Left lobe of liver (tissue), 2 donors: ENCODE data around the gene PCDHA12. TPM values are rescaled to one million over a fixed set of nuclear protein-coding genes. Genes with fewer than 3 reads are reported as not detected.
"Not testable (repeated sequence)": the region's sequence is repeated elsewhere in the genome, so short reads cannot be mapped to it uniquely, and the experiment has no call there.

ENCODE experiments used
- ATAC-seq: fragments of 200-7000 bp; cut with Tn5 transposase; one replicate; pipeline ENCODE4 v1.9.1; 2020; ENCODE audit warnings: mild to moderate bottlenecking, moderate library complexity
- DNase-seq: peaks from one replicate; pipeline ENCODE4 v3.0.0-alpha.2; 2020; ENCODE audit warnings: low spot score
- total RNA-seq: library from RNA; stranded (reverse); gene quantifications from one replicate; pipeline ENCODE4 v1.2.1, GENCODE V29; 2021
- donor health status: DM: no; HTN: no; CAD: no; lungs with moderate emphysema.
- donor health status: DM: no; HTN: yes; CAD: no.

PCDHA12 gene
- total RNA-seq, 1 donor from 2014 or later, result 0.08 TPM

DNA sequence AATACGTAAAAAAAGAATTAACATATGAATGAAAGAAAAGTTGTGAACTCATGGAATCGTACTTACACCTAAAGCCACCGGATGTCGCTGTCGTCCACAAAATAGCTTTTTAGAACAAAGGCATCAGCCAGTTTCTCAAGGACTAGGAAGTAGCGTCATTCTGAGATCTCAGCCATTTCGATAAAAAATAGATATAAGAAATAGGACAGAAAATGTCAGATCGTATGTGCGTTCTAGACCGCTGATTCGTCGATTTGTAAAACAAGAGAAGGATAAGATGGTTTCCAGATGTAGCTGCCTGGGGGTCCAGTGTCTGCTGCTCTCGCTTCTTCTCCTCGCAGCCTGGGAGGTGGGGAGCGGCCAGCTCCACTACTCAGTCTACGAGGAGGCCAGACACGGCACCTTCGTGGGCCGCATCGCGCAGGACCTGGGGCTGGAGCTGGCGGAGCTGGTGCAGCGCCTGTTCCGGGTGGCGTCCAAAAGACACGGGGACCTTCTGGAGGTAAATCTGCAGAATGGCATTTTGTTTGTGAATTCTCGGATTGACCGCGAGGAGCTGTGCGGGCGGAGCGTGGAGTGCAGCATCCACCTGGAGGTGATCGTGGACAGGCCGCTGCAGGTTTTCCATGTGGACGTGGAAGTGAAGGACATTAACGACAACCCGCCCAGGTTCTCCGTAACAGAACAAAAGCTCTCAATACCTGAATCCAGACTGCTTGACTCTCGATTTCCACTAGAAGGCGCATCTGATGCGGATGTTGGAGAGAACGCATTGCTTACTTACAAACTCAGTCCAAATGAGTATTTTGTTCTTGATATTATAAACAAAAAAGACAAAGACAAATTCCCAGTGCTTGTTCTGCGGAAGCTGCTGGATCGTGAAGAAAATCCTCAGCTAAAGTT, 19.1 kb upstream of the PCDHA12 start, which contains the start of gene PCDHA10:
Gene PCDHA10 (plus strand): TSS at position 126 of the 903 bp plus-strand sequence. CDS start 152 bp downstream, at position 278.
- DNase-seq (no peak), ATAC-seq (no peak)

DNA sequence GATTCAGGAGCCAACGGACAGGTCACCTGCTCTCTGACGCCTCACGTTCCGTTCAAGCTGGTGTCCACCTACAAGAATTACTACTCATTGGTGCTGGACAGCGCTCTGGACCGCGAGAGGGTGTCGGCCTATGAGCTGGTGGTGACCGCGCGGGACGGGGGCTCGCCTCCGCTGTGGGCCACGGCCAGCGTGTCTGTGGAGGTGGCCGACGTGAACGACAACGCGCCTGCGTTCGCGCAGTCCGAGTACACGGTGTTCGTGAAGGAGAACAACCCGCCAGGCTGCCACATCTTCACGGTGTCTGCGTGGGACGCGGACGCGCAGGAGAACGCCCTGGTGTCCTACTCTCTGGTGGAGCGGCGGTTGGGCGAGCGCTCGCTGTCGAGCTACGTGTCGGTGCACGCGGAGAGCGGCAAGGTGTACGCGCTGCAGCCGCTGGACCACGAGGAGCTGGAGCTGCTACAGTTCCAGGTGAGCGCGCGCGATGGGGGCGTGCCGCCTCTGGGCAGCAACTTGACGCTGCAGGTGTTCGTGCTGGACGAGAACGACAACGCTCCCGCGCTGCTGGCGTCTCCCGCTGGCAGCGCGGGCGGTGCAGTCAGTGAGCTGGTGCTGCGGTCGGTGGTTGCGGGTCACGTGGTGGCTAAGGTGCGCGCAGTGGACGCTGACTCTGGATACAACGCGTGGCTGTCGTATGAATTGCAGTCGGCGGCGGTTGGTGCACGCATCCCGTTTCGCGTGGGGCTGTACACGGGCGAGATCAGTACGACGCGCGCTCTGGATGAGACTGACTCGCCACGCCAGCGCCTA, 17.7 kb upstream of the PCDHA12 start:
- DNase-seq, result no peak
- ATAC-seq, result no peak

DNA sequence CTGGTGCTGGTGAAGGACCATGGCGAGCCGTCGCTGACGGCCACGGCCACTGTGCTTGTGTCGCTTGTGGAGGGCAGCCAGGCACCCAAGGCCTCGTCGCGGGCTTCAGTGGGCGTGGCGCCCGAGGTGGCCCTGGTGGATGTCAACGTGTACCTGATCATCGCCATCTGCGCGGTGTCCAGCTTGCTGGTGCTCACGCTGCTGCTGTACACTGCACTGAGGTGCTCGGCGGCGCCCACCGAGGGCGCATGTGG, 17.2 kb upstream of the PCDHA12 start:
- no peak for ATAC-seq
- no peak for DNase-seq

DNA sequence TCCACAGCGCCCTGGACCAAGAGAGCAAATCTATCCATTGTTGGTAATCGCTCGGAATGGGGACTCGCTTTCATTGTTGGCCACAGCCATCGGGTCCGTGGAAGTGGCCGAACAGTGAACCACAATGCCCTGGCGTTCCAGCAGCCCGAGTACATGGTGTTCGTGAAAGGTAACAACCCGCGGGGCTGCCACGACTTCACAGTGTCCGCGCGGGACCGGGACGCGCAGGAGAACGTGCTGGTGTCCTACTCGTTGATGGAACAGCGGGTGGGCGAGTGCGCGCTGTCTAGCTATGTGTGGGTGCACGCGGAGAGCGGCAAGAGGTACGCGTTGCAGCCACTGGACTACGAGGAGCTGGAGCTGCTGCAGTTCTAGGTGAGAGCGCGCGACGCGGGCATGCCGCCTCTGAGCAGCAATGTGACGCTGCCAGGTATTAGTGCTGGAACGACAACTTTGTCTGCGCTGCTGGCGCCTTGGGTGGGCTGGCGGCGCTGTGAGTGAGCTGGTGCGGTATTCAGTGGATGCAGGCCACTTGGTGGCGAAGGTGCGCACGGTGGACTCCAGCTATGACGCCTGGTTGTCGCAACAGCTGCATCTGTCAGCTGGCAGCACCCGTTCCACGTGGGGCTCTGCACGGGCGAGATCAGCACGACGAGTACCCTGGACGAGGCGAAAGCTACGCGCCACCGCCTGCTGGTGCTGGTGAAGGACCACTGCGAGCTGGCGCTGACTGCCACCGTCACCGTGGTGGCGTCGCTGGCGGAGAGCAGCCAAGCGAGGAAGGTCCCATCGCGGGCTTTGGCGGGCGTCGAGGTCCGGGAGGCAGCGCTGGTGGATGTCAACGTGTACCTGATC, 12.4 kb upstream of the PCDHA12 start:
- no peak for ATAC-seq
- DNase-seq, result no peak

DNA sequence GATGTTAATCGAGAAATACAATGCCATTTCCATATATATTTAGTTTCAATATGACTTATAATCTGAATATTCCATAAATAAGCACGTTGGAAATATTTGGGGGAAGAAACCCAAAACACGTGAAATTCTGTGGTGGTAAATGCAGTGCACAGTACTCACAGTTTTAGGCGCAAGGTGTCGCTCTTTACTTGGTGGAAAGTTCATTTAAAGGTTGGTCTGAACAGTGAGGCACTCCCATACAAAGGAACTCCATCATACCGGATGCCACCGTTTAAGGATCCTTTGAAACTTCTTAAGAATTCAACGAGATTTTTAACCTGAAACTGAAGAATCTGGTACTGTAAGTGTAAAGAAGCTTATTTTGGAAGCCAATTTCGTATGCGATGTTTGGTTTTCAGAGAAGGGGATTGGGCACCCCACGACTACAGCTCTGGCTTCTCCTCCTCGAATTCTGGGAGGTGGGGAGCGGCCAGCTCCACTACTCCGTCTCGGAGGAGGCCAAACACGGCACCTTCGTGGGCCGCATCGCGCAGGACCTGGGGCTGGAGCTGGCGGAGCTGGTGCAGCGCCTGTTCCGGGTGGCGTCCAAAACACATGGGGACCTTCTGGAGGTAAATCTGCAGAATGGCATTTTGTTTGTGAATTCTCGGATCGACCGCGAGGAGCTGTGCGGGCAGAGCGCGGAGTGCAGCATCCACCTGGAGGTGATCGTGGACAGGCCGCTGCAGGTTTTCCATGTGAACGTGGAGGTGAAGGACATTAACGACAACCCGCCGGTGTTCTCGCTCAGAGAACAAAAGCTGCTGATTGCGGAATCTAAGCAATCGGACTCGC, 6.2 kb upstream of the PCDHA12 start, which contains the start of gene PCDHA11:
Gene PCDHA11 (plus strand): TSS at position 237 of the 834 bp plus-strand sequence. CDS start 147 bp downstream, at position 384.
- no peak for DNase-seq
- peak; percentile 66 for ATAC-seq

DNA sequence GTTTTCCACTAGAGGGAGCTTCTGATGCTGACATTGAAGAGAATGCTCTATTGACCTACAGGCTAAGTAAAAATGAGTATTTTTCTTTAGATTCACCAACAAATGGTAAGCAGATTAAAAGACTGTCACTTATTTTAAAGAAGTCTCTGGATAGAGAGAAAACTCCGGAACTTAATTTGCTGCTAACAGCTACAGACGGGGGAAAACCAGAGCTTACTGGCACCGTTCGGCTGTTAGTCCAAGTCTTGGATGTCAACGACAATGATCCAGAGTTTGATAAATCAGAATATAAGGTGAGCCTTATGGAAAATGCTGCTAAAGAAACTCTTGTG, 5.6 kb upstream of the PCDHA12 start:
- ATAC-seq (no peak), DNase-seq (no peak)

DNA sequence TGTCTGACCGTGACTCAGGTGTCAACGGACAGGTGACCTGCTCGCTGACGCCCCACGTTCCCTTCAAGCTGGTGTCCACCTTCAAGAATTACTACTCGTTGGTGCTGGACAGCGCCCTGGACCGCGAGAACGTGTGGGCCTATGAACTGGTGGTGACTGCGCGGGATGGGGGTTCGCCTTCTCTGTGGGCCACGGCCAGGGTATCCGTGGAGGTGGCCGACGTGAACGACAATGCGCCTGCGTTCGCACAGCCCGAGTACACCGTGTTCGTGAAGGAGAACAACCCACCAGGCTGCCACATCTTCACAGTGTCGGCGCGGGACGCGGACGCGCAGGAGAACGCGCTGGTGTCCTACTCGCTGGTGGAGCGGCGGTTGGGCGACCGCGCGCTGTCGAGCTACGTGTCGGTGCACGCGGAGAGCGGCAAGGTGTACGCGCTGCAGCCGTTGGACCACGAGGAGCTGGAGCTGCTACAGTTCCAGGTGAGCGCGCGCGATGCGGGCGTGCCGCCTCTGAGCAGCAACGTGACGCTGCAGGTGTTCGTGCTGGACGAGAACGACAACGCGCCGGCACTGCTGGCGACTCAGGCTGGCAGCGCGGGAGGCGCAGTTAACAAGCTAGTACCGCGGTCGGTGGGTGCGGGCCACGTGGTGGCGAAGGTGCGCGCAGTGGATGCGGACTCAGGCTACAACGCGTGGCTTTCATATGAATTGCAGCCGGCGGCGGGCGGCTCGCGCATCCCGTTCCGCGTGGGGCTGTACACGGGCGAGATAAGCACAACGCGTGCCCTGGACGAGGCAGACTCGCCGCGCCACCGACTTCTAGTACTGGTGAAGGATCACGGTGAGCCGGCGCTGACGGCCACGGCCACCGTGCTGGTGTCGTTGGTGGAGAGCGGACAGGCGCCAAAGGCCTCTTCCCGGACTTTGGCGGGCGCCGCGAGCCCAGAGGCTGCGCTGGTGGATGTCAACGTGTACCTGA, 4.6 kb upstream of the PCDHA12 start:
- DNase-seq (no peak), ATAC-seq (no peak)

DNA sequence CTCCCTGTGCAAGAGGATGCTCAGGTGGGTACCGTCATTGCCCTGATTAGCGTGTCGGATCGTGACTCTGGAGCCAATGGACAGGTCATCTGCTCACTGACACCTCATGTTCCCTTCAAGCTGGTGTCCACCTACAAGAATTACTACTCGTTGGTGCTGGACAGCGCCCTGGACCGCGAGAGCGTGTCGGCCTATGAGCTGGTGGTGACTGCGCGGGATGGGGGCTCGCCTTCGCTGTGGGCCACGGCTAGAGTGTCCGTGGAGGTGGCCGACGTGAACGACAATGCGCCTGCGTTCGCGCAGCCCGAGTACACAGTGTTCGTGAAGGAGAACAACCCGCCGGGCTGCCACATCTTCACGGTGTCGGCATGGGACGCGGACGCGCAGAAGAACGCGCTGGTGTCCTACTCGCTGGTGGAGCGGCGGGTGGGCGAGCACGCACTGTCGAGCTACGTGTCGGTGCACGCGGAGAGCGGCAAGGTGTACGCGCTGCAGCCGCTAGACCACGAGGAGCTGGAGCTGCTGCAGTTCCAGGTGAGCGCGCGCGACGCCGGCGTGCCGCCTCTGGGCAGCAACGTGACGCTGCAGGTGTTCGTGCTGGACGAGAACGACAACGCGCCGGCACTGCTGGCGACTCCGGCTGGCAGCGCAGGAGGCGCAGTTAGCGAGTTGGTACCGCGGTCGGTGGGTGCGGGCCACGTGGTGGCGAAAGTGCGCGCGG, 1.6 kb downstream of the PCDHA12 start:
- not testable (repeated sequence) for ATAC-seq, DNase-seq

DNA sequence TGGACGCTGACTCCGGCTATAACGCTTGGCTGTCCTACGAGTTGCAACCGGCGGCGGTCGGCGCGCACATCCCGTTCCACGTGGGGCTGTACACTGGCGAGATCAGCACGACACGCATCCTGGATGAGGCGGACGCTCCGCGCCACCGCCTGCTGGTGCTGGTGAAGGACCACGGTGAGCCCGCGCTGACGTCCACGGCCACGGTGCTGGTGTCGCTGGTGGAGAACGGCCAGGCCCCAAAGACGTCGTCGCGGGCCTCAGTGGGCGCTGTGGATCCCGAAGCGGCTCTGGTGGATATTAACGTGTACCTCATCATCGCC, 2.1 kb downstream of the PCDHA12 start:
- ATAC-seq, result no peak
- DNase-seq, result no peak

DNA sequence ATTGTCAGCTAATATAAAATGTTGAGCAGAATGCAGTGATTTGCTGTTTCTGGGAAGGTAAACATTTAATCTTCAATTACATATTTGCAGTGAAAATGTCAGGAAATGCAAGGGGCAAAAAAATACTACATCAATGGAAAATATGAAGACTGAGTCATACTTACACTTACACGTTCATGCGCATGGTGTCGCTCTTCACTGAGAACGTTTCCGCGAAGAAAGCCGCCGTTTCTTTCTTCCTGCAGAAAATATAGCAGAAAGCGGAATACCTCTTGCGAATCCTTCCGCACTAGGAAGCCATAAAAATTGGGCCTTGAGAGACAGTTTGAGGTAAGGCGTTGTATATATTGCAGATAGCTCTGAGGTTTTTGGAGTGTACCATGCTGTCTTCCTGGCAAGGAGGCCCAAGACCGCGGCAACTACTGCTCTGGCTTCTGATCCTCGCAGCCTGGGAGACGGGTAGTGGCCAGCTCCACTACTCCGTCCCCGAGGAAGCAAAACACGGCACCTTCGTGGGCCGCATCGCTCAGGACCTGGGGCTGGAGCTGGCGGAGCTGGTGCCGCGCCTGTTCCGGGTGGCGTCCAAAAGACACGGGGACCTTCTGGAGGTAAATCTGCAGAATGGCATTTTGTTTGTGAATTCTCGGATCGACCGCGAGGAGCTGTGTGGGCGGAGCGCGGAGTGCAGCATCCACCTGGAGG, 6.9 kb downstream of the PCDHA12 start, which contains the start of gene PCDHA13:
Gene PCDHA13 (plus strand): TSS at position 236 of the 702 bp plus-strand sequence. CDS start 145 bp downstream, at position 381.
- DNase-seq (no peak), ATAC-seq (peak; percentile 74)

DNA sequence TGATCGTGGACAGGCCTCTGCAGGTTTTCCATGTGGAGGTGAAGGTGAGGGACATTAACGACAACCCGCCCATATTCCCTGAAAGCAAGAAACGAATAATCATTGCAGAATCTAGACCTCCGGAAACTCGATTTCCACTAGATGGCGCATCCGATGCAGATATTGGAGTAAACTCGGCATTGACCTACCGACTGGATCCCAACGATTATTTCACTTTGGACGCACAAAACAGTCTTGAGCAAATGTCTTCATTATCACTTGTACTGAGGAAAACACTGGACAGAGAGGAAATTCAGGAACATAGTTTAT, 7.4 kb downstream of the PCDHA12 start:
- DNase-seq (no peak), ATAC-seq (peak; percentile 59)

DNA sequence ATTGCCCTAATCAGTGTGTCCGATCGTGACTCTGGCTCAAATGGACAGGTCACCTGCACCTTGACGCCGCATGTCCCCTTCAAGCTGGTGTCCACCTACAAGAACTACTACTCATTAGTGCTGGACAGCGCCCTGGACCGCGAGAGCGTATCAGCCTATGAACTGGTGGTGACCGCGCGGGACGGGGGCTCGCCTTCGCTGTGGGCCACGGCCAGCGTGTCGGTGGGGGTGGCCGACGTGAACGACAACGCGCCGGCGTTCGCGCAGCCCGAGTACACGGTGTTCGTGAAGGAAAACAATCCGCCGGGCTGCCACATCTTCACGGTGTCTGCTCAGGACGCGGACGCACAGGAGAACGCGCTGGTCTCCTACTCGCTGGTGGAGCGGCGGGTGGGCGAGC, 8.3 kb downstream of the PCDHA12 start:
- ATAC-seq, result no peak
- DNase-seq, result no peak

DNA sequence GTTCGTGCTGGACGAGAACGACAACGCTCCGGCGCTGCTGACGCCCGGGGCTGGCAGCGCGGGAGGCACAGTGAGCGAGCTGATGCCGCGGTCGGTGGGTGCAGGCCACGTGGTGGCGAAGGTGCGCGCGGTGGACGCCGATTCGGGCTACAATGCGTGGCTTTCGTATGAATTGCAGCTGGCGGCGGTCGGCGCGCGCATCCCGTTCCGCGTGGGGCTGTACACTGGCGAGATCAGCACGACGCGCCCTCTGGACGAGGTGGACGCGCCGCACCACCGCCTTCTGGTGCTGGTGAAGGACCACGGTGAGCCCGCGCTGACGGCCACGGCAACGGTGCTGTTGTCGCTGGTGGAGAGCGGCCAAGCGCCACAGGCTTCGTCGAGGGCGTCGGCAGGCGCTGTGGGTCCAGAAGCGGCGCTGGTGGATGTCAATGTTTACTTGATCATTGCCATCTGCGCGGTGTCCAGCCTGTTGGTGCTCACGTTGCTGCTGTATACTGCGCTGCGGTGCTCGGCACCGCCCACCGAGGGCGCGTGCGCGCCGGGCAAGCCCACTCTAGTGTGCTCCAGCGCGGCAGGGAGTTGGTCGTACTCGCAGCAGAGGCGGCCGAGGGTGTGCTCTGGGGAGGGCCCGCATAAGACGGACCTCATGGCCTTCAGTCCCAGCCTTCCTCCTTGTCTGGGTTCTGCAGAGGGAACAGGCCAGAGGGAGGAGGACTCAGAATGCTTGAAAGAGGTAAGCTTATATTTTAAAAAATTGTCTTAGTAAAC, 9.0 kb downstream of the PCDHA12 start:
- ATAC-seq, result no peak
- no peak for DNase-seq

DNA sequence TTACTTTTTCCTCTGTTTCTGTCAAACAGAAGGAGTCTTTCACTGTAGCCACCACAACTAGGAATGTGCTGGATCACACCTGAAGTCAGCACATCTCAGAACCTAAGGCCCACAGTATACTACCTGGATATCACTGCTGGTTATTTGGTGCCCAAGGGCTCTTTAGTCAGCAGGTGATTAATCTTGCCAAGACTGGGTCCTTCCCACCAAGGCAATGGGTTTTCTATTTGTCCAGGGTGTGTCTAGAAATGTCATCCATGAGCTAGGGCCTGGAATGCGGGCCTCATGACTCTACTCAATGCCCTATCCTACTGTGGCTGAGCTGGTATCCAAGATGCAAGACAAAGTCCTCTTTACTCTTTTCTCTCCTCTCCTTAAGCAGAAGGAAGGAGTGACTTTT, 41.2 kb downstream of the PCDHA12 start:
- DNase-seq (no peak), ATAC-seq (no peak)

DNA sequence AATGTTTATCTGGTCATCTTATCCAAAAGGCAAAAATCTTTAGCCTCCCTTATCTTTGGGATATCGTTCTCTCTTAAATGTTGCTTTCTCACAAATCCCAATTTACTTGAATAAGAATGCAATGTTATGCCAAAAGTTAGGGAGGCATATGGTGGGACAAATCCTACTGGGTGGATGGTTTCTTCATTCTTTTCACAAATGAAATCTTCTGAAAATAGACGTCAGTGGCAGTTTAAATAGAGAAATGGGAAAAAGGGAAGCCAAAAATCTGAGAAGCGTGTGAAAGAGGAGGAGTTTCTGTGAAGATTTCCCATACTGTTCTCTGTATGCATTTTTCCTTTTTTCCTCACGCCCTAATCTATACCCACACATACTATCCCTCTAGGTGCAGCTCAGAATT, 48.5 kb downstream of the PCDHA12 start:
- DNase-seq (no peak), ATAC-seq (no peak)

DNA sequence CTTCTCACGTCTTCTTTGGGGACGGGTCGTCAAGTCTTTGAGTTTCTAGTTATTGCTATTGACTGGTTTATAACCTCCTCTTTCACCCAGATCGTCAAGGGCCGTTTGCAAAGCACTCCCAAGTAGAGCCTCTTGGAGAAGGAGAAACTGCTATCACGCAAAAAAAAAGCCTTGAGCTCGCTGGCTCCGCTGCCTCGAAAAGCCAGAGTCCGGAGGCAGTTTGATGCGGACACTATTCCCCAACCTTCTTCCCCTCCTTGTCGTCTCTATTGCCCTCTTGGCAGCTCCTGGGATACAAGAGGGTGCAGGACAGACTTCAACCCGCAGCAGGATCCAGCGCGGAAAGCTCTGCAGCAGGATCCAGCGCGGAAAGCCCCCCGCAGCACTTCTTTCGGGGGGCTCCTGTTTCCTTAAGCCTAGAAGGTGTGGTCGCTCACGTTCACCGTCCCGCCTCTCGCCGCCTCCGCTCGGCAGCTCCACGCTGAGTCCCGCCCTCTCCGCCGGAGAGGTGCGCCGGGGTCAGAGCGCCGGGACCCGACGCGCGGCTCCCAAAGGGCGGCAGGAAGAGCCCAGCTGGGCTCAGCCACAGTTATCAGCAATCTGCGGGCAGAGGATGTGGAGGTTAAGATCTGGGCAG, 50.8 kb downstream of the PCDHA12 start, which contains the start of gene PCDHAC1:
Gene PCDHAC1 (plus strand): TSS at position 494 of the 637 bp plus-strand sequence. CDS start 594 bp downstream, outside the sequence.
- DNase-seq (no peak), ATAC-seq (peak; percentile 77)
